Measurements from ENCODE around the gene PHLPP1. TPM values are rescaled to one million over a fixed set of nuclear protein-coding genes. Genes with fewer than 3 reads are reported as not detected.

PHLPP1 gene
- total RNA-seq, 1 donor from 2014 or later: 2.6 TPM

- no peak for DNase-seq (ENCODE audit: low read depth in 2 of 2)
These were observed 129.7 kb downstream of the PHLPP1 start for GRCh38 chr18:62844850-62845643.

GRCh38 chr18:62846313-62846712 is 131.0 kb downstream of the PHLPP1 start:
- no peak for DNase-seq (ENCODE audit: low read depth in 2 of 2)

- DNase-seq (ENCODE audit: low read depth in 2 of 2): no peak
These were observed 131.7 kb downstream of the PHLPP1 start for GRCh38 chr18:62847081-62847480.

GRCh38 chr18:62848946-62849345 is 133.6 kb downstream of the PHLPP1 start:
- no peak for DNase-seq (ENCODE audit: low read depth in 2 of 2)

- DNase-seq (ENCODE audit: low read depth in 2 of 2): peak; percentile 14 to 53
These were observed 135.4 kb downstream of the PHLPP1 start for GRCh38 chr18:62850619-62851306.

DNA sequence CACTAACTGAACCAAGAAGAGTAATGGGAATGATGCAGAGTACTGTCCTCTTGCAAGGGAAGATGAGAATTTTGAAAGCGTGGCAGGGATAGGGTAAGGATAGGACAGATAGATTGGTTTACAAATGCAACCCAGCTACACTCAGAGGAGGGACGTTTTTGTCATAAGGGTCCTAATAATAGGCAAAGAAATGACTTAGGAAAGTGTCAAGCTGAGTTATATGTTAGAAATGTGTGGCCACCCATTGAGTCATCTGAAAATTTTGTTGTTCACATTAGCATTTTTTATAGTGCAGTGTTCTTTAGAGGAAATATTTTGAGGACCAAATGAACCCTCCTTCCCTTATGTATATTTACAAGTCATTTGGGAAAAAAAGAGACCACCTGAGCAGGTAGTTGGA is 137.5 kb downstream of the PHLPP1 start:
- DNase-seq (ENCODE audit: low read depth in 2 of 2): no peak

GRCh38 chr18:62856294-62856693 is 141.0 kb downstream of the PHLPP1 start:
- DNase-seq (ENCODE audit: low read depth in 2 of 2): no peak

- DNase-seq (ENCODE audit: low read depth in 2 of 2): no peak
These were observed 142.1 kb downstream of the PHLPP1 start for GRCh38 chr18:62857263-62857976.

DNA sequence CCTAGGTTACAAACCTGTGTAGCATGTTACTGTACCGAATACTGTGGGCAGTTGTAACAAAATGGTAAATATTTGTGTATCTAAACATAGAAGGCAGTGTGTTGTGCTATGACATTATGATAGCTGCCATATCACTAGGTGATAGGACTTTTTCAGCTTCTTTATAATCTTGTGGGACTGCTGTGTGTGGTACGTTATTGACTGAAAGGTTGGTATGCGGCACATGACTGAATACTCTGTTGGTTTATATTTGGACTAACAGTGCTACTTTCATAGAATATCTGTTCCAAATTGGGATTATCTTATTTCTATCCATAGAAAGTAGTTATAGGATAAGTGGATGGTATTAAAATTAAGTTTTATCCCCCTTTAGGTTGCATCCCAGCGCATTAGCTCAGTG is 144.7 kb downstream of the PHLPP1 start:
- DNase-seq (ENCODE audit: low read depth in 2 of 2): no peak

DNA sequence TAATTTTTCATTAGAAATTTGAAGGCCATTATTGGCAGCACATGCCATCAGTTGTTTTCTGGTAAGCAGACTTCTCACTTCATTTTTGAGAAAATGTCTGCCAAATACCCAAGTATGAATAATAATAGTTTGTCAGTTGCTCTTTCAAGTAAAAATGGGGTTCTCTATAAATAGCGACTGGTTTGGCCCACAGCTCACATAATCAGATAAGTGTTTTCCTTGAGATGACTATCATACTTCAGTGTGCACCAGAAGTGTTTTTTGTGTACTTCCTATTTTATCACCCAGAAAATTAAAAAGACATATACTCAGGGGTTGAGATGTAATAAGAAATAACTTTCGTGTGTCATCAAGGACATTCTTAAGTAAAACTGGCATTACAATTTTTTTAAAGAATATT is 147.1 kb downstream of the PHLPP1 start:
- DNase-seq (ENCODE audit: low read depth in 2 of 2): no peak

- peak; percentile 42 to 80 for DNase-seq (ENCODE audit: low read depth in 2 of 2)
These were observed 148.2 kb downstream of the PHLPP1 start for GRCh38 chr18:62863579-62864001.

- DNase-seq (ENCODE audit: low read depth in 2 of 2): no peak
These were observed 150.2 kb downstream of the PHLPP1 start for GRCh38 chr18:62865498-62865897.

DNA sequence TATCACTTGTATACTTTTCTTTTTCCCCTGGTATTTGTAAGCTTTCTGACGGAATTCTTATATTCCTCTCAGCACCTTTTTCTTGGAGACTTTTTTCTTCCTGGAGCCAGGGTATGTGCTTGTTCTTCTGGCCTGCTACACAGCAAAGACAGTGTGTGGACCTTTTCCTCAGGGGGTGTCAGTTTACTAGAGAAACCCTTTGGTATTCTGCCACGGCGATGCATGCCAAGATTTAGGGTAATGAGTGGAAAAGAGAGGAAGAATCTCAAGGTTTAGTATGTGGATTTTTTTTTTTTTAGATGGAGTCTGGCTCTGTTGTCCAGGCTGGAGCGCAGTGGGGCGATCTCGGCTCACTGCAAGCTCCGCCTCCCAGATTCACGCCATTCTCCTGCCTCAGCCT is 152.2 kb downstream of the PHLPP1 start:
- no peak for DNase-seq (ENCODE audit: low read depth in 2 of 2)

DNA sequence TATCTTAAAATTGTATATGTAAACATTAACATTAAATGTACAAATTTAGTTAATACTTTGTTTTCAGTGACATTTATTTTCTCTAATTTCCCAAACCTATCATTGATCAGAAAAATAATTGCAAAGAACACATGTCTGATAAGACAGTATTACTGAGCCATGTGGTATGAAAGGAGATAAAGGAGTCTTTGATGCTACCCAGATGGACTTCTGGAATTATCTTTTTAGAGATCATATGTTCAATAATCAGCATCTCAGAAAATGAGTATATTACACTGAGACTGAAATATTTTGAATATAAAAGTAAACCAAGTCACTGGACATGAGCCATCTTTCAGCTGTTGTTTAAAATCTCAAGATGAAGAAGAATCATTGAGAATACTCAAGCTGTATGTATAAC is 153.3 kb downstream of the PHLPP1 start:
- no peak for DNase-seq (ENCODE audit: low read depth in 2 of 2)

DNA sequence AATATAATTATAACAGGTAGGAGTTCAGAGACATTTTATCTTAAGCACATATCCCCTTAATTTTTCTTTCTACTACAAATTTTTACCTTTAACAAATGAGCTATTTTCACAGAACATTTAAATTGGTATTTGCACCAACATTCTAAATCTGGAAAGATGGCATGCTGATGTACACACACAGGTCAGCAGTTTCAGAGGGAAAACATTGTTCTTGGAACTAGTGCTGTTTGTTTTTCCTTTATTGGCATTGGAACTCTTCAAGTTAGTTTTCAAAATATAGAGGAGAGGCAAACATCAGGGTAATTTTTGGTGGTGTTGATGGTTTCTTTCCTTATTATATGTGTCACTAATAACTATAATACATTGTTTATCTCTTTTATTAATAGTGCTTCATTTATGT is 155.3 kb downstream of the PHLPP1 start:
- peak in 1 of 2 donors; percentile 73 for DNase-seq (ENCODE audit: low read depth in 2 of 2)

DNA sequence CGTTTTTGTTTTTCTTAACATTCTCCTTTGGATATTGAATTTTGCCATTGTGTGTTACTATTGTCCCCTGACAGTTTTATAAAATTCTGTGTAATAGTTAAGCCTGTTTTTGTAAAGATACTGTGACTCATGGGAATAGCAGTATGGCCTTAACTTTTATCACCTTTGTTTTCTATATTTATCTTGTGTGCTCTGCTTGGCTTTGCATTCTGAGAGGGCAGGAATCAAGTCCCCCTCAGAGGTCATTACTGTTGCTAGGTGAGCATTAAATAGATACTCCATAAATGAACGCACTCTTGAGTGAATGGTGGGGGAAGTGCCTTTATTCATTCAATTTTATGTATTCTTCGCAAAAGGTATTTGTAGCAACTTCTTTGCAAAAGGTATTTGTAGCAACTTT is 160.0 kb downstream of the PHLPP1 start:
- no peak for DNase-seq (ENCODE audit: low read depth in 2 of 2)

DNA sequence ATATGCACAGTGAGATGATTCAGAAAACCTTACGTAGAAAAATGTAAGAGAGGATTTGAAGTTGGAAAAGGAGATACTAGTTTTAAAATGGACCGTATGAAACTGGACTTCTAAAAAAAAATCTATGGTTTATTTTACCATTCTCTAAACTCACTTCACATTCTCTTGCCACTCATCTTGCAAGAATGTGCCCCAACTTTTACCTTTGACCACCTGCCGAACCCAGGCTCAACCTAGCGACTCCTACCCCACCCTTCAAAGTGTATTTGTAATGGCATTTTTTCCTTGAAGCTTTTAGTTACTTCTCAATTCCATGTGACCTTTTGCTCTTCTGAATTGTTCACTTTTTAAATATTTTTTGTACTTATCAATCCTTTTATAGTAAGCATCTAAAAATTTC is 160.8 kb downstream of the PHLPP1 start:
- no peak for DNase-seq (ENCODE audit: low read depth in 2 of 2)

DNA sequence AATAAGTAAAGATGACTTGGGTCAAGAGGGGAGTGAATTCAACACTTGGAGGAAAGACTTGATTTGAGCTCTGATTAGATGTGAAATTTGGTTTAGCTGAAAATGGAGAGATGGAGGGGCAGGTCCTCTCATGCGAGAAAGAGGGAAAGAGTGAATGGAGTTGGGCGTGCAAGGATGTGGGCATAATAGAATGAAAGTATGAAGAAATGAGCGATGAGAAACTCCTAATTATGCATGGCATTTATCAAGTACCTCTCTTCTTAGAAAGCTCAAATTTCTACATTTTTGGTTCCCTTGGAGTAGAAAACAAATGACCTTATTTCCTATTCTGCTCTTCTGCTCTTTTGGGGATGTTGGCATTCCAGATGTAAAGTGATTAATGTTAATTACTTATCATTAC is 161.5 kb downstream of the PHLPP1 start:
- no peak for DNase-seq (ENCODE audit: low read depth in 2 of 2)

- peak; percentile 46 to 64 for DNase-seq (ENCODE audit: low read depth in 2 of 2)
These were observed 162.3 kb downstream of the PHLPP1 start for GRCh38 chr18:62877411-62878221.

GRCh38 chr18:62878305-62878704 is 163.0 kb downstream of the PHLPP1 start:
- peak in 1 of 2 donors; percentile 22 for DNase-seq (ENCODE audit: low read depth in 2 of 2)

- no peak for DNase-seq (ENCODE audit: low read depth in 2 of 2)
These were observed 164.7 kb downstream of the PHLPP1 start for GRCh38 chr18:62880034-62880433.
